Measurements from ENCODE around the gene C1GALT1.
"Not testable (repeated sequence)": the region's sequence is repeated elsewhere in the genome, so short reads cannot be mapped to it uniquely, and the experiment has no call there.

Gene C1GALT1

DNA sequence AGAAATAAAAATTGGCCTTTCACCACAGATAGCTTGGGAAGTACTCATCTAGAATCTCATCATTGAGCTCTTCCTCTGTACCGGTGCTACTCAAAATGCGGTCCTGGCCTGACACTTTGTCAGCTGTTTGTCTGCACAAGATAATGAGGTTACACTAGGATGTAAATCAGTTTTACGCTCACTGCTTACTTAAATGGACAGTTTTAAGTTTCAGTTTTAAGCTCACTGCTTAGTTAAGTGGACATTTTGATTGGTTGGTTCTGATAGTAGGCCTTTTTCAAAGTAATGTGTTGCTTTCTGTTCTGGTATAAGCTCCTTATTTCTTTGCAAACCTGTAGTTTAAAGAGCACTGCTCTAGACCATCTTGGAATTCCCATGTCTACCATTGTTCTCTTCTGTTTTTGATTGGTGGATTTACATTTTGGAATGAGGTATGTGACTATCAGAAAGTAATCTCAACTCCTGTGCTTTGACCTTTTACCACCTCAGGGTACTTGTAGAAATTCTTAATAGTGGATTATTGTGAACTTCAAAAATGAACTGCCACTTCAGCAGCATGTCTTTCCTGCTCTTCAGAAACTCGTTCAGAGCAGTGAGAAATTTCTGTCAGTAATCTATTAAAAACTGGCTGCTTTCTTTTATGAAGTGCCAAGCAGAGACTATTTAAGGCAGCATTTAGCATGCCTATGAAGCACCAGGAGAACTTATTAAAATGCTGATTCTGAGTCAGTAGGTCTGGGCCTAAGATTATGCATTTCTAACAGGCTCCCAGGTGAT lies 55.0 kb downstream of the C1GALT1 start:
- no peak for DNase-seq (ENCODE audit: low spot score)

DNA sequence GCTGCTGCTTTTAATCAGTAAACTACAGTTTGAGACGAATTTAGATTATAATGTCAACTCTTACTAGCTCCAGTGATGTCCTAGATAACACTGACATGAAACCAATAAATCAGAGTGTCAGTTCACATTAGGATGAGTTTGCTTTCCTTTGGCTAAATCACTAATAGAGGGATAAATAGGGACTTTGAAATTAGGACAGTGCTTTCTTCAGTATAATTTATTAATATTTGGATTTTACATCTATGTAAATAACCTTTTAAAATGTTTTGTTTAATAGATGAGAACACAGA lies 55.6 kb downstream of the C1GALT1 start:
- no peak for DNase-seq (ENCODE audit: low spot score)

DNA sequence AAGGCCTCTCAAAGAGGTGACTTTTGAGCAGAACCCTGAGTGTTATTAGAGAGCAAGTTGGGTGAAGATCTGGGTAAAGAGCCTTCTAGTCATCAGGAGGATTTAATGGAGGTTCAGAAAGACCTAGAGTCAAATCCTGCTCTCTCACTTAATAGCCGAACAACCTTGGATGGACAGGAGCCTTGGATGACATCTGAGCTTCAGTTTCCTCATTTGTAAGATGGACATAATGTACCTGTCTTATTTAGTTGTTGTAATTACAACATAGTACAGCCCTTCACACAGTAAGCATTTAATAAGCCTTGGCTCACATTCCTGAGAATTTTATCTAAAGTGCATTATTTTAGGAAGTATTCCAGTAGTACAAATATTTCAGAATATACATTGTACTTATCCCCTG lies 57.0 kb downstream of the C1GALT1 start:
- no peak for DNase-seq (ENCODE audit: low spot score)

DNA sequence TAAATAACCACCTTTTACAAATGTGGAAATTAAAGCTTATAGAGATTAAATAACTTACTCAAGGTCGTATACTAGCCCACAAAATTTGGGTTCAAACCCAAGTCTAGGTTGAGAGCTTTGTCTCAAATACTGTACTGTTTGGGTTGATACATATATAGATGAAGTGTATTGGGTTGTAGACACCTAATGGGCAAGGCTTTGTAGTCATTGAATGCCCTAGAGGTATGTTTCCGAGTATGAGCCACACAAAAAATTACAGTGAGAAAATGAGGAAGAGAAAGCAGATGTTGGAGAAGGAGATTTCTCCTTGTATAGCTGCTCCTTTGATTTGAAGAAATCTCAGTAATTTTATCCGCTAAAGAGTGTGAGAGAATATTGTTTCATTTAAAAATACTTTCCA lies 60.6 kb downstream of the C1GALT1 start:
- no peak for DNase-seq (ENCODE audit: low spot score)

DNA sequence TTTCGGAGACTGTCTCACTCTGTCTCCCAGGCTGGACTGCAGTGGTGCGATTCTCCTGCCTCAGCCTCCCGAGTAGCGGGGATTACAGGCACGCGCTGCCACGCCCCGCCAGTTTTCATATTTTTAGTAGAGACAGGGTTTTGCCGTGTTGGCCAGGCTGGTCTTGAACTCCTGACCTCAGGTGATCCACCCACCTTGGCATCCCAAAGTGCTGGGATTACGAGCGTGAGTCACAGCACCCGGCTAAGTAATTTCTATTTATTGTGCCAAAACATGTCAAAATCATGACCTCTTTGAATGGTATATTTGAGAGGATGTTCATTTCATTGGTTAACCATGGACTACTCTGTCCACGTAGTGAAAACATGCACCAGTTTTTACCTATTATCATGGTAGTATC lies 62.9 kb downstream of the C1GALT1 start:
- not testable (repeated sequence) for DNase-seq (ENCODE audit: low spot score)

DNA sequence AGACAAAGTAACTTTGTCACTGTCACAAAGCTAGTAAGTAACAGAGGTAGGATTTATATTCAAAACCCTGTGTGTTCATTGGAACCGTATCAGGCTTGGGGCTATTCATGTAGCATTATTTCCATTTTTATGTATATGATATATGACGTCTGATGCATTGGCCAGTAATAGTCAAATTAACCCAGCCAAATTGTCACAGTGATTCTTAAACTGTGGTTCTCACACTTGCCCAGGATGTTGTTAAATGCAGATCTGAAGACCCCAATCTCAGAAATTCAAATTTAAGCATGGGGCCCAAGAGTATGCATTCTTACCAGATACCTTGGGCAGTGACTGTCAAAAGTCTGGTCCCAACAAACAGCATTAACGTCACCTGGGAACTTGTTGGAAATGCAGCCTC lies 63.9 kb downstream of the C1GALT1 start:
- no peak for DNase-seq (ENCODE audit: low spot score)

DNA sequence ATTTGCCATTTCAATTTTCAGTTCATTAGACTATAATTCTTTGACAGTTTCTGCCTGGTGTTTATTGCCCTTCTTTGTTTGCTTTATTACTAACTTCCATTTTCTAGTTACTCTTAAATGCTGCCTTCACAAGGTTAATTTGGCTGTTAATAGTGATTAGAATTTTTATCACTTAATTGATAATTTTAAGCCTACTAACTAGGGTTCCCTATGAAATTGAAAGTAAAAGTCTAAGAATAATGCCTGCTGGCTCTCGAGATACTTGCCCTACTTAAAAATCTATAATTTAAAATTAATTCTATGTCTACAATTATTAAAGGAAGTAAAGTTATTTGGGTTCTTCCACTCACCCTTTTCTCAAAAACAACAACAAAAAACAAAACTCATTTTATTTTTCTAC lies 65.3 kb downstream of the C1GALT1 start:
- no peak for DNase-seq (ENCODE audit: low spot score)

DNA sequence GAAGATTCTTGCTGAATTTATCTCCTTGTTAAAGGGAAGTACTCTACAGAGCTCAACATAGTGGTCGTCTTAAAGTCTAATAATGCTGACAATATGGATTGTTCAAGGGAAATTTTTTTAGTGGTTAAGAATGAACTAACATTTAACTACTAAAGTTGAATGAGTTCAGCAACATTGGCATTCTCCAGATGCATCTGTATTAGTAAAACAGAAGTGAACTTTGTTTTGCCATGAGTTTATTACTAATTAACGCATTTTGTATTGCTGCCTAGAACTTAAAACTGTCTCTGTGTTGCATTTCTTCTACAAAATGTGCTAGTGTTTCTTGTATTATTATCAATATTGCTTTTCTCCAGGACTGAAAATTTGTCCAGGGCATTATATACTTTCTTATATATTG lies 67.5 kb downstream of the C1GALT1 start:
- DNase-seq (ENCODE audit: low spot score) = no peak

DNA sequence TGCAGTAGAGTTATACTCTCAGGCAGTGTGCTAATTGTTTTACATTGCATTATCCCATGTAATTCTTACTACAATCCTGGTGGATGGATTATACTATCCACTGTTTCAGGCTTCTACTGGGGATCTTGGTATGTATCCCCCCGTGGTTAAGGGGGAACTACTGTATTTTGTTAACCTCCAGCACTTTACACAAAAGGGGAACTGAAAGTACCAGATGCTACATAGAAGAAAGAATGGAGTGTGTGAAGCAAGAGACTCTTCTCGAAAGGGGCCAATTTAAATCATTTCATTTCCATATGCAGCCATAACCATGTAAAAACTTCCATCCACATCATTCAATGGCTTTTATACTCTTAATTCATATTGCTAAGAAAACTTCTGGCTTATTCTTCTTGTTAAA lies 69.4 kb downstream of the C1GALT1 start:
- no peak for DNase-seq (ENCODE audit: low spot score)

DNA sequence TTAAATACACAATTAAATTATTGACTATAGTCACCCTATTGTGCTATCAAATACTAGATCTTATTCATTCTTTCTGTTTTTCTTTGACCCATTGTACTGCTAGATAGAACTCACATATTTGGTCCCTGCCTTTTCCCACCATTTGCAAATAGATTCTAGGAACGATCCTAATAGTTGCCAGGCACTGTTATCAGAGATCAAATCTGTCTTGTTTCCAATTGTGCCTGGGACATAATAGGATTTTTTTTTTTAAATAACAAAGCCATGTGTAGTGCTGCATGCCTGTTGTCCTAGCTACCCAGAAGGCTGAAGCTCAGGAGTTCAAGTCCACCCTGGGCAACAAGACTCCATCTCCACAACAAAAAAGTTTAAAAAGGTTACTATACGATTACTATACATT lies 72.0 kb downstream of the C1GALT1 start:
- DNase-seq (ENCODE audit: low spot score) = no peak

DNA sequence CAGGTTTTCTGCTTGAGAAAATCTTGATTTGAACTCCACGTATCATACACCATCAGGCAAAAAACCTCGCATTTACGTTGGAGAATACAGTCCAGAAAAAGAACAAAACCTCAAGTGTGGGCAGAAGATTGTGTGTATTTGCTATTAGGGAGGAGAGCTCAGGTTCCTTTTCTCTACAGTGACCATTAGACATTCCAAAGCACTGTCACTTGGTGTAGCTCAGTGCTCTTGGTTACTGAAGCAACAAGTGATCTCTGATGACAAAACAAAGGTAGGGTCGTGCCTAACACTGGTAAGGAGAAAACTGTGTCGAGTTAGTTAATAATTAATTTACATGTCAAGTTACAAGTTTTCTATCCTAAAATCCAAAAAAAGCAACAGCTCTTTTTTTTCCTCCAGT lies 72.6 kb downstream of the C1GALT1 start:
- no peak for DNase-seq (ENCODE audit: low spot score)

DNA sequence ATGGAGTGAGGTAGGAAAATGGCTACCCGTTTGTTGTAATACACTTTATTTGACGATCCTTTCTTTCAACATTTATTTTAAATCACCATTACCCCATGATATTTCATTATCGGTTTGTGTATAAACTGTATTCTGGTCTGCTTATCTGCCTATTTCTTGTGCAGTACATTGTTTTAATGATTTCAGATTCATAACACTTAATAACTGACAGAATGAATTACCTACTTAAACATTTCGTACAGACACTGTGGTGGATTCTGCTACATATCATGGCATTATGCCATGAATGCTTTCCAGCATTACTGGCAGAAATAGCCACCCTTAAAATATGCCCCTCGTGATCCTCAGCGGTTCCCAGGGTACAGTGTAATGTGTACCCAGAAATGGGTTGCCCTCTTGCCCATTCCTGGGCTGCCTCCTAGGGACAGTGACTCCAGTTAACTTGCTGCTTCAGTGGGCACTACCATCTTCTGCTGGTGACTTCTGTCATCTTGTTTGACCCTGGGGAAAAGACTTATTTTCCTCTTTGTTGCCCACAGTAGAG lies 74.5 kb downstream of the C1GALT1 start:
- DNase-seq (ENCODE audit: low spot score) = no peak

DNA sequence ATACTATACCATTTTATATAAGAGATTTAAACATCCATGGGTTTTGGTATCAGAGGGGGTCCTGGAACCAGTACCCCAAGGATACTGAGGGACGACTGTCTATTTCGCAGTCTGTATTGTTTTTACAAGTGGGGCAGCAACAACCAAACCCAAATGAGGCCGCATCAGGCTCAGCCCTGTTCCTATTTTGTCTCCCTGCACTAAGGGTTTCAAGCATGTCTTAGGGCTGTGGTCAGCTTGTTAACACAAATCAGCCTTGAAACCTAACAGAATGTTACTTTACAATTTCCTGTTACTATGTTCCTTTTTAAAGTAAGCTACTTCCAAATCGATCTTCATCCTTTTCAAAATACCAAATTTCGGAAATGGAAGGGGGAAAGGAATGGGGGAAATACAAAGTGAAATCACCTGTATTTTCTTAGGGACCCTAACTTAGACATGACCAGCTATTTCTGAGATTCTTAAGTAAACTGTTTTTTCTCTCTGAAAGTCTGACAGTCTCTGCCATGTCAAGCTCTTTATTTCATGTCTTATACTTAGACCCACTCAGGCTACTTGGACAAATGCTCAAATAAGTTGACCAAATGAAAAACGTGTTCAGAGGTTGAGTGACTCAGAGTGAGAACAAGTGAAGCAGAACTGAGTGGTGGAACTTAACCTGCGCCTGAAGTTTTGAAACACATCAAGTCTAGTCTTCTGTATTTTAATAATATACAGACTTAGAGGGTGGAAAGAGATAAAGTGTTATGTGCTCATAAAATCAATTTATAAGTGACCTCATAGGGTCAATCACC lies 75.8 kb downstream of the C1GALT1 start:
- no peak for DNase-seq (ENCODE audit: low spot score)

DNA sequence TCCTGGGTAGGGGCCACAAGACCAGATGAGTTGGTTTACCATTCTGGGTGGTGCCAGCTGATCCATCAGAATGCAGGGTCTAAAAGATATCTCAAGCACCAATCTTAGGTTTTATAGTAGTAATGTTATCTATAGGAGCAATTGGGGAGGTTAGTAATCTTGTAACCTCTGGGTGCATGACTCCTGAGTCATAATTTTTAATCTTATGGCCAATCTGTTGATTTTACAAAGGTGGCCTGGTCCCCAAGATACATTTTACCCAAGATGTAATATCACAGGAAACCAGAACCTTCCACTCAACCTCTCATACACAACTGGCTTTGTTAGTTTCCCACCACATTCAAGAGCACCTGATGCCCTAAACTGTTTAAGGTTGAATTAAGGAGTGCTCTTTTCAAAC lies 79.5 kb downstream of the C1GALT1 start:
- no peak for DNase-seq (ENCODE audit: low spot score)

DNA sequence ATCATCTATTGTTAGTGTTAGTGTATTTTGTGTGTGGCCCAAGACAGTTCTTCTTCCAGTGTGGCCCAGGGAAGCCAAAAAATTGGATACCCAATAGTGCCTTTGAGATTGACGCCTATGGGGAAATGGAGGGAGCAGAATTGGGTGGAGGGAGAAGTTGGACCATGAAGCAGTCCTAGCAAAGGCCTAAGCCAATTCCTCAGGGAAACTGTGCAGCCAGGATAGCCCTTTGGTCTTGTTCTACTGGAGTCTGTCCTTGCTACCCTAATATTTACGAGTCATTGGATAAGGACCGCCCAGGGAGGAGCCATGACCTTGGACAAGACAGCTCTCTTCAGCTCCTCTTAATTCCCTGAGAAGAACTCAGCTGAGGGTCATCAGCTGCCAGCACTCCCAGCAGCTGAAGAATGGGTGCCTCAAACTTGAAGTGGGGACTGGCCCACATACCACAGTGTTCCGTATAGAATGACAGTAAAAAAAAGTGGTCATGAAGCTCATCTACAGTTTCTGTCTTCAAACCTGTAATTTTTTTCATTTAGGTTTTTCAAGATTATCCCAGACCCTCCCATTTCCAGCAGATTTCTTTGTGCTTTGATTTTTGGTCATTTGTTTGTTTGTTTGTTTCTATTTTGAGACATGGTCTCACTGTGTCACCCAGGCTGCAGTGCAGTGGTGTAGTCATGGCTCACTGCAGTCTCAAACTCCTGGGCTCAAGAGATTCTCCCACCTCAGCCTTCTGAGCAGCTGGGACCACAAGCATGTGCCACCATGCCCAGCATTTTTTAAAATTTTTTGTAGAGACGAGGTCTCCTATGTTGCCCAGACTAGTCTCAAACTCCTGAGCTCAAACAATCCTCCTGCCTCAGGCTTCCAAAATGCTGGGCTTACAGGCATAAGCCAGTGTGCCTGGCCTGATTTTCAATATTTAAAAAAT lies 81.2 kb downstream of the C1GALT1 start:
- DNase-seq (ENCODE audit: low spot score) = no peak

DNA sequence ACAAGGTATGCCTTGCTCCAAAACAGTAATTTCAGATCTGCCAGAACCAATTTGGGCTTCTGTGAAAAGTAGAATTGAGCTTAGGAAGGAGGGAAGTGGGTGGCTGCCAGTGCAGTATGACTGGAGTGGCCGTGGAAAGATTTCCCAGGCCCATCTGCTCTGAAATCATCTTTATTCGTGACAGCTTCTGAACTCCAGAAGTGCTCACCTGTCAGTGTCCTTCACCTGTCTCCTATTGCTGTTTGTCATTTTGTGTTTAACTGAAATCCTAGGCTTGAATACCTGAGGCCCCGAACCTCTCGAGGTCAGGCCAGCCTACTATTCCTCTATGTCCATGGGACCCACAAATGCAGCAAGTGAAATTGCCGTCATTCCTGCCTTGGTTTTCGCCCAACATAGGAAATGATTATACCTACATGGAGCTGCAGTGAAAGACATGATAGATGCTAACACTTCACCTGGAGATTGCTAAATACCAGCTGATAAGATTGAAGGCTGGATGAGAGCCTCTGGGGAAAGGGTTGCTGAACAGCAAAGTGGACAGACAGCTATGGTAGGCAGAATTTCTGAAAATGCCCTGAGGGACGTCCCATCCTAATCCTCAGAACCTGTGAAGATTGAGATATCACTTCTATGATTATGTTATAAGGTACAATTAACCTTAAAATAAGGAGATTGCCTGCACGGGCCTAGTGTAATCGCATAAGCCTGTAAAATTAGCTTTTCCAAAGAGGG lies 82.1 kb downstream of the C1GALT1 start:
- no peak for DNase-seq (ENCODE audit: low spot score)

DNA sequence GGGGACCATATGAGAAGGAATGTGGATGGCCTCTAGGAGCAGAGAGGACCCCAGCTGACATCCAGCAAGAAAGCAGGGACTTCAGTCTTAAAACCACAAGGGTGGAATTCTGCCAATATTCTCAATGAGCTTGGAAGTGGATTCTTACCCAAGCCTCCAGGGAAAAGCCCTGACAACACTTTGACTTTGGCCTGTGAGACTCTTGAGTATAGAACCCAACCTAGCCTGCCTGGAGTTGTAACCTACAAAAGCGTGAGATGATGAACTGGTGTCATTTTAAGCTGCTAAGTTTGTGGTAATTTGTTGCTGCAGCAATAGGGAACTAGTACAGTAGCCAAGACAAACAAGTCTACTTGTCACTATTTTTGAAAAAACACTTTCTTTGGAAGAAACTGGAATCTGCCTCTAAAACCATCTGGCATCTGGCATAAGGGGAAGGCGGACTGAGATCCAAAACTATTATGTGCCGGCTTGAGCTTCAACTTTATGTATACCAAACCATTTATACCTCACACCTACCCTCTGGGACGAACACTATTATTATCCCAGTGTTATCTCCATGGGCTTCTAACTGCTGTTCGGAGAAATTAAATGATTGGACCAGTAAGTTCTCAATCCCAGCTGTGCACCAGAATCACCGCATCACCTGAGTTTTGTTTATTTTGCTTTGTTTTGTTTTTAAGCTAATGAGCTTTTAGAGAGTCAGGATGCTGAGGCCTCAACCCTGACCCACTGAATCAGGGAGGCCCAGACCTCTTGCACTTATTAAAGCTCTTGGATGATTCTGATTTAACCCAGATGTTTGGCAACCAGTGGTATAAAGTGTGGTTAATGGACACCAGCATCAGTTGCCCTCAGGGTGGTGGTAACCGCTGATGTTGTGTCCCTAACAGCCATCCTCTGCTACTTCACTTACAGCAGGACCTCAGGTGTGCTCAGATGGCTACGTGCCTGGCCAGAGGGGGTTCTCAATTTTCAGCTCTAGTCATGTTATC lies 83.0 kb downstream of the C1GALT1 start:
- DNase-seq (ENCODE audit: low spot score) = no peak

DNA sequence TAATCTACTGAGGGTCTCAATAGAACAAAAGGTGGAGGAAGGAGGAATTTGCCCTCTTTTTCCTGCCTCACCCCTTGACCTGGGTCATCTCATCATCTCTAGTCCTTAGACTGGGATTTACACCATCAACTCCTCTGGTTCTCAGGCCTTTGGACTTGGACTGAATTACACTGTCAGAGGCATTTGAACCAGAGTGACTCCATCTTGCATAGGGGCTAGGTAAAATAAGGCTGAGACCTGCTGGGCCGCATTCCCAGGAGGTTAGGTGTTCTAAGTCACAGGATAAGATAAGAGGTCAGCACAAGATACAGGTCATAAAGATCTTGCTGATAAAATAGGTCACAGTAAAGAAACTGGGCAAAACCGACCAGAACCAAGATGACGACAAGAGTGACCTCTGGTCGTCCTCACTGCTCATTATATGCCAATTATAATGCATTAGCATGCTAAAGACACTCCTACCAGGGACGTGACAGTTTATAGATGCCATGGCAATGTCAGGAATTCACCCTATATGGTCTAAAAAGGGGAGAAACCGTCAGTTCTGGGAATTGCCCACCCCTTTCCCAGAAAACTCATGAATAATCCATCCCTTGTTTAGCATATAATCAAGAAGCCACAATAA lies 84.0 kb downstream of the C1GALT1 start:
- no peak for DNase-seq (ENCODE audit: low spot score)

DNA sequence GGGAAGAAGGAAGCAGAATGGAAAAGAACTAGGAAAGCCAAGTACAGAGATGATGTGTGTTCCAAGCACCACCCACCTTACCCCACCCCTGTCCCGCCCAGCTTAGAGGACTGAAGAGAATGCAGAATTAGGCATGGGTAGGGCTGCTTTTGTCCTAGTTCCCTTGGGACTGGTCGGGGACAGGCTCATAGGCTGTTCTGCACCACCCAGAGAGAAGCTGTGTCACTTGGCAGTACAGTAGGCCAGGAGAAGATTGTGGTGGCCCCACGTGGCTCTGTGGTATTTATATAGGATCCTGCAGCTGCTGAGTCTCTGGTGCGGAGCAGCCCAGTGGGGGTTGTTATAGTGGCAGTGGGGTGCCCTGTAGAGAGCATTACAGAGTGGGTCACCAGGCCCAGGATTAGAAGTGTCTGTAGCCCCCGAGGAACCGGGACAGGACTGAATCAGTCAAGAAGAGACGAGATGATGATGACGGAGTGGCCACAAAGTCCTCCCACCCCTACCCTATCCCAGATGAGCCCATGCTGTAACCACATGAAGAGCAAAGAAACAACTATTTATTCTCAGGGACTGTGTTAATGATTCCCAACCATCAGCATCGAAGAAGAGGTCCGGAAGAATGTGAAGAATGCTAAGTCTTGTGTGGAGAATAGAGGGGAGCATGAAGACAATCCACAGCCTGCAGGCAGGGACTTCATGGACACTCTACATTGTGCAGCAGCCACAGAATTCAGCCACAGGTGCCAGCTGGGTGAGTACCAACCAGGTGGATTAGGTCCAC lies 88.9 kb downstream of the C1GALT1 start:
- DNase-seq (ENCODE audit: low spot score) = no peak
